HG03442 (cell line): ENCODE data around the gene TMEM215.
"Not testable (repeated sequence)": the region's sequence is repeated elsewhere in the genome, so short reads cannot be mapped to it uniquely, and the experiment has no call there.

Experiments
- ATAC-seq: cut with Tn5 transposase; IDR thresholded peaks from one replicate; pipeline ENCODE4 v1.9.1; 2021; ENCODE audit warnings: mild to moderate bottlenecking, moderate library complexity; ENCODE audit not compliant: unreplicated experiment

The TMEM215 gene, protein sequence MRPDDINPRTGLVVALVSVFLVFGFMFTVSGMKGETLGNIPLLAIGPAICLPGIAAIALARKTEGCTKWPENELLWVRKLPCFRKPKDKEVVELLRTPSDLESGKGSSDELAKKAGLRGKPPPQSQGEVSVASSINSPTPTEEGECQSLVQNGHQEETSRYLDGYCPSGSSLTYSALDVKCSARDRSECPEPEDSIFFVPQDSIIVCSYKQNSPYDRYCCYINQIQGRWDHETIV

DNA sequence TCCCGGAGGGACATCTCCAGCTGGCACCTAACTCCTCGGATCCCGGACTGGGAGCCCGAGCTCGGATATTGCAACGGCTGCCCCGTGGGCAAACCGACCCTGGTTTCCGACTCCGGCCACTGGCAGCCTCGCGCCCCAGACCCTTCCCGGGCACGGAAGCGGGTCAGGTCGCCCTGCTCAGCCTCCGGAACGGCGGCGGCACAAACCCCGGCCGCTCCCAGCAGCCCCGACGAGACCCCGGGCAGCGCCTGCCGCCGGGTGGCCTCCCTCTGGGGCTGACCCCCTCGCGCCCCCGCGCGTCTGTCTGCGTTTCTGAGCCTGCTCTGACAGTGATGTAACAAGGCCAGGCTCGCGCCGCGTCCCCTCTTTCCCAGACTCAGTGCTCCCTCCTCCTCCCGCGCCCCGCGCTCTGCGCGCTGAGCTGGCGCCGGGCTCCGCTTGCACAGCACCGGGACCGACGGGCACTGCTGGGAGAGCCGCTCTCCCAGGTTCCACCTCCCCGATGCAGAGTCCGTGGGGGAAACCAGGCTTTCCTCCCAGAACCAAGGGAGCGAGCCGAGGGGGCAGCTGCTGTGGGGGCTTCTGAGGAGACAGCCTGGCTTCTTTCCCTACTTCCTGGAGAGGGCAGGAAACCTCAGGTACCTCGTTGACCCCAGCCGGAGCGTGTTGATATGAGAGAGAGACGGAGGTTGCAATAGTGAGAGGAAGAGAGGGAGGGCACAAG is at the start of gene TMEM215:
Gene TMEM215, plus strand, starts transcription at position 373 of the 724 bp plus-strand sequence. CDS start 644 bp downstream, outside the sequence.
- no peak for ATAC-seq

DNA sequence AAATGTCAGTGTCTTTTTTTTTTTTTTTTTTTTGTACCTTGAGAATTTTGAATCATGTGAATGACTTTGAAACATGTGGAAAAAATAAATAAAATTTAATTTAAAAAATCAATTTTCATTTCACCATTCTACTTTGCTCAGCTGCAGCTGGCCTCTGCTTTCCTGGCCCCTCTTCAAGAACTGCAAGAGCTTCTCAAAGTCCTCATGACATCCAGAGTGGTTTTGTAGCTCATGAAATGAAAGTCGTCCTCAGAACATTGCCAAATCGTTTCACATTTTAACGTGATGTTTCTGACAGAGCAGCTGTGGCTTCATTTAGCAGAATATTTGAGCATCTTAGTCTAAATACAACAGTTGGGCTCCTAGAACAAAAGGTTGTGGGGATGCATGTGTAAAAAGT is 47.9 kb upstream of the TMEM215 start:
- ATAC-seq = no peak

DNA sequence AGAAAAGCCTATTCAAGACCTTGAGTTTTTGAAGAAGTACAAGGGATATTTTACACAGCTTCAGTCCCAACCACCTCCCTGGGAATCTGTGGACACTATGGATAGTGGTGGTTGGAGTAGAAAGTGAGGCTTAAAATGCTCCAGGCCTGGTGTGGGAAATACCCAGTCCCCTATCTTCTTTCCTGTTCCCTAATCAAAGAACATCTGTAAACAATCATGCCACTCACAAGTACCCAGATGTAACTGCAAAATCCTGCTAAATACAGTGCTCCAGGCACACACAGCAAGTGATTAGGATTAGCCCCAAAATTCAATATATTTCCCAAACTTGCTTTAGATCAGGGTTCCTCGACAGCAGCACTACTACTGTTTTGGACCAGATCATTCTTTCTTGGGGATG is 46.0 kb upstream of the TMEM215 start:
- ATAC-seq = no peak

GRCh38 chr9:32738501-32739172 is 44.7 kb upstream of the TMEM215 start:
- no peak for ATAC-seq

DNA sequence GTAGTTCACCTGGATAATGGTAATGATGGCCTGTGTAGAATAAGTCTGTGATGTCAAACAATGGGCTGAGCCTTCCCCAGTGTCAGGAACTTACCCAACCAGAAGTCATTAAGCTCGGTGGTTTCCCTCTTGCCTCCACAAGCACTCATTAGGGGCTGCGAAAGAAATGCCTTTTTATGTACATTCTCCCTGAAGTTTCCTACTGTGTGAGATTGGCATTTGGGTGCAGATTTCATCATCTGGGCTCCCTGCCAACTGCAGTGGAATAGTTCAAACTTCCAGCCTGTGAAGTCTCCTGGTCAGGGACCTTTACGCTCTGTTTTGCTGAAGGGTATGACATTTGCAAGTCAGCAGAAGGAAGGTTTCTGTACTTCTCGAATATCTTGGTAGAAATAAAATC is 41.6 kb upstream of the TMEM215 start:
- ATAC-seq = no peak

DNA sequence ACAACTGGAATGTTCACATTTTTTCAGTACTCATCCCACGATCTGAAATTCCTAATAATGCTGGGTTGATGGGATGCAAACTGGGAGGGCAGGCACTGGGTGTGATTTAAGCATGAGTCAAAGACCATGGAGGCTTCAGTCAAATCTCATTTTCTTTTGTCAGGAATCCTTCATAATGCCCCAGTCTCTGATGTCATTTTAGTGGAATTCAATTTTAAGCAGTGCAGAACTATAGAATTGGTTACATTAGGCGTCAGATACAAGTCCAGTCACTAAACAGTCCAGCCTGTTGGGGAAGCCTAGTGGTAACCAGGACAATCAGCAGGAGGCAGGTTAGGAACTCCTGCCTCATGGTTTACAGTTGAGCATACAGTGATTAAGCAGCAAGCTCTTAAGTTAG is 41.0 kb upstream of the TMEM215 start:
- ATAC-seq = no peak

DNA sequence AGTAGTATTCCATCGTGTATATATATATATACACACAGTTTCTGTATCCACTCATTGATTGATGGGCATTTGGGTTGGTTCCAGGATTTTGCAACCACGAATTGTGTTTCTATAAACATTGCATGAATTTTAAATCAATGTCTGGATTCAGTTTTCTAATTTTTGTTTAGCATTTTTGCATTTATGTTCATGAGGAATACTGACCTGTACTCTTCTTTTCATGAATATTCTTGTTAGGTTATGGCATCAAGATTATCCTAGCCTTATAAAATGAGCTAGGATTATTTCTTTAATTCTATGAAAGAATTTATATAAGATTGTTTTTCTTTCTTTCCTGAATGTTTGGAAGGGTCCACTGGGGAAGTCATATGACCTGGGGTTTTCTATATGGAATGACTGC is 35.3 kb upstream of the TMEM215 start:
- no peak for ATAC-seq

DNA sequence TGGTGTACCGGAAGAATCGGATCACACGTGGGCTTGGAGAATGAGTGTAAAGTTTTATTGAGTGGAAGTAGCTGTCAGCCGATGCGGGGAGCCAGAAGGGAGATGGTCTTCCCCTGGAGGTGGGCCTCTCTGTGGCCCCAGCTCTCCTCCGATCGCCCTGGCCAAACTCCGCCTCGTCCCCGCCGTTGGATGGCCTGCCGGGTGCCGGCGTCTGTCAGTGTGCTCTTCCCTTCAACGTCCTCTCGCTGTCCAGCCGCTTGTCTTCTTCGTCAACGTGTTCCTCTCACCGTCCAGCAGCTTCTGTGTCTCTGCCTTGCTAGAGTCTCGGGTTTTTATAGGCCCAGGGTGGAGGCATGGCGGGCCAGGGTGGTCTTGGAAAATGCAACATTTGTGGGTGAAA is 27.6 kb upstream of the TMEM215 start:
- no peak for ATAC-seq

DNA sequence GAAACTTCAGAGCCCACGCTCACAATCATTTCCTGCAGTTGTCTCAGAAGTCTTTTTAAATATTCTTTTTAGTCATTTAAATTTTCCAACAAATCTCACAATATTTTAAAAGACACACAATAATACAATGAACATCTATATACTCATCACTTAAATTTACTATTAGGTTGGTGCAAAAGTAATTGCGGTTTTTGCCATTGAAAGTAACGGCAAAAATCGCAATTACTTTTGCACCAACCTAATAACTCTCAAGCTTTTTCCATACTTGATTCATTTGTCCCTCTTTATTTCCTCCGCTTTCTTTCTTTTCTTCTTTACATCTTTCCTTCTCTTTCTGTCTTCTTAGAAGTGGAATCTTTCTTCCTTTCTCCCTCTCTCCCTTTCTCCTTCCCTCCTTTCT is 19.2 kb upstream of the TMEM215 start:
- ATAC-seq = no peak

GRCh38 chr9:32775283-32775682 is 8.1 kb upstream of the TMEM215 start:
- no peak for ATAC-seq

DNA sequence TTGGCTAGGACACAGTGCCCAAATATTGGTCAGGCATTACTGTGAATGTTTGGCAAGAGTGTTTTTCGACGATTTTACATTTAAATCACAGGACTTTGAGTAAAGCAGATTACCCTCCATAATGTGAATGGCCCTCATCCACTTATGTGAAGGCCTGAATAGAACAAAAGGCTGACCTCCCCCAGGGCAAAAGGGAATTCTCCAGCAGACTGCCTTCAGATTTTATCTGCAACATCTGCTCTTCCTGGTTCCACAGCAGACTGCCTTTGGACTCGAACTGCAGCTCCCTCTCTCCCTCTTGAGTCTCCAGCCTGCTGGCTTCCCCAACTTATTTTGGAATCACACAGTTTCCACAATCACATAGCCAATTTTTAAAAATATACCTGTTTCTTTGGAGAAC is 7.1 kb upstream of the TMEM215 start:
- ATAC-seq = no peak

DNA sequence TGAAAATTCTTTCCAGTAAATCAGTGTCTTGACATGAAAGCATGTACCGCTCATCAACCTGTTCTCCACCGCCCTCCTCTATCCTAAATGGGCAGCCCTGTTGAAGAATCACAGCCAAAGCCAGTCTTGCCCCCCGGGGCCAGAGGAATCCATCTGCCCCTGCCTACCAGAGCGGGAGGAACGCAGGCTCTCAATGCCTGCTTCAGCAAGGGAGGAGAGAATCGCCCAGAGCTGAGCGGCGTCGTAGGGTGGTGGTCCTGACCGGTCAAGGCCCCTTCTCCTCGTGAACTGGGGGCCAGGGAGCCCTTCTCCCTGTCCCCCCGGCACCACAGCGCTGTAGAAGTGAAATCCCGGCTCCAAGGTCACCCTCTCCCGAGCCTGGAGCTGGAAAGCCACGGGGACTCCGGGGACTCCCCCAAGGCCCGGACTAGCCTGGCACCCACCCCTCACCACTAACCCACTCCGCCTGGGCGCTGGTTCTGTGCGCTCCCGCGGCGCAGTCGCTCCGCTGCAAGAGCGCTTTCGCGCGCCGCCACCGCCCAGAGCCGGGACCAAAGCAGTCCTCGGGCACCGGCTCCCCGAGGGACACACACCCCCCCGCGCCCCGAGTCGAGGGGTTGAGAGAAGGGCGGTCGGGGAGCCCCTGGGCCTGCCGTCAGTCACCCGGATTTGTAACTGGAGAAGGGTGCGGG is 718 bp upstream of the TMEM215 start:
- no peak for ATAC-seq

DNA sequence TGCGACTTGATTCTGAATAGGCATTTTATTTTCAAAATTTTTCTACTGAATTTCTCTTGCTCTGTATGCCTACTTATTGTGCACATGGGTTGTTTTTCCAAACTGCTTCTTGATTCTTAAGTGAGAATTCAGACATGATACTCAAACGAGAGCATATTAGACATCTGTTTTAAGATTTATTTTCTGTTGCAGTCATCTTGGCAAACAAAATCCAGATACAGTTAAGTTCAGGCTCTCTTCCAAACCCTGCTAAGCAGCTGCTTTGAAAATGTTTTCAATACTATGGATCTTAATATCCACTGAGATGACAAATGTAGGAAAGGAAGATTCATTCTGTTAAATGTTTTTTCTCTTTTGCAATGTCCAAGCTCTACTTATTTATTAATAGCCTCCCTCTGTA is 4.5 kb downstream of the TMEM215 start:
- no peak for ATAC-seq

DNA sequence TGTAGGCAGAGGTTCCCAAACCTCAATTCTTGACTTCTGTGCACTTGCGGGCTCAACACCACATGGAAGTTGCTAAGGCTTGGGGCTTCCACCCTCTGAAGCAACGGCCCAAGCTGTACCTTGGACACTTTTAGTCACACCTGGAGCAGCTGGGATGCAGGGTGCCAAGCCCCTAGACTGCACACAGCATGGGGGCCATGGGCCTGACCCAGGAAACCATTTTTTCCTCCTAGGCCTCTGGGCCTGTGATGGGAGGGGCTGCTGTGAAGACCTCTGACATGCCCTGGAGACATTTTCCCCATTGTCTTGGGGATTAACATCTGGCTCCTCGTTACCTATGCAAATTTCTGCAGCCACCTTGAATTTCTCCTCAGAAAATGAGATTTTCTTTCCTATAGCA is 12.7 kb downstream of the TMEM215 start:
- ATAC-seq = not testable (repeated sequence)

DNA sequence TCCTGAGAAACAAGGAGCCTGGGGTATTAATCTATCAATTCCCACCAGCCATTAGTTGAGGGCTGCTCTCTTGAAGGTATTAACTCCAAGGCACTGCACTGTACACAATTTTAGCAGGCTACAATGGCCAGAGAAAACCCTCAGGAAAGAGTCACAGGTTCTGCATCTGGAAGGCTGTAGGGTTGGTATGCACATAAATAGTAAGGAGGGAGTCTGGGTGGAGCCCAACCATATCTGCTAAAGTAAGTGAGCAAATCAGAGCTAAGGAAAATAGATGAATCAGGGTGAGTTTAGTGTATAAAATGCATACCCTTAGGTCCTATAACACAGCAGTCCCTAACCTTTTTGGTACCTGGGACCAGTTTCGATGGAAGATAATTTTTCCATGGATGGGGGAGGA is 18.2 kb downstream of the TMEM215 start:
- ATAC-seq = no peak

GRCh38 chr9:32807217-32807616 is 23.9 kb downstream of the TMEM215 start:
- ATAC-seq = no peak

DNA sequence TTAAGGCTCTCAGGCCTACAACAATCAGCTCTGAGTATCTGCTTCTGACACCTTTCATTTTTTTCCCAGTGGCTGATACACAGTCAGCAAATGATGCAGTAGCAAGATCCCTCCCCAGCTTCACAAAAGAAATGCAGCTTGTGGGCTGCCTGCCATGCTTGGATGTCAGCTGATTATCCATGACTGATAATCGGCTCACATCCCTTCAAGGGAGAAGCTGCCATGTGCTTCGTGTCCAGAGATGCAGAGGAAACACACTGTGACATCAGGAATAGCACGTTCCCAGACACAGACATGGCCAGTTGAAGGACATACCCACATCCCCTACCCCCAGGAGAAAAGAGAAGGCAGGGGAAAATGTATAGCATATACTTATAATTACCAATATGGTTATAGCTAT is 27.9 kb downstream of the TMEM215 start:
- no peak for ATAC-seq

- ATAC-seq = no peak
Observed at GRCh38 chr9:32820322-32820721, 37.0 kb downstream of the TMEM215 start.

DNA sequence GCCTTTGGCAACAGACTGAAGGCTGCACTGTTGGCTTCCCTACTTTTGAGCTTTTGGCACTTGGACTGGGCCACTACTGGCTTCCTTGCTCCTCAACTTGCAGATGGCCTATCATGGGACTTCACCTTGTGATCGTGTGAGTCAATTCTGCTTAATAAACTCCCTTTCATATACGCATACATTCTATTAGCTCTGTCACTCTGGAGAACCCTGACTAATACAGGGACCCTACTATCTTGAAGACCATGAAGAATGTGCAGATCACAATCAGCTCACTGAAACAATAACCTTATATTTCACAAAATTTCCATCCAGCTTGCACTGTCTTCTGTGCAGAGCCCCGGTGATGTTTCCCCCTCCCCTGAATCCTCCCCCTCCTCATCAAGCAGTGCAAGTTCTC is 39.8 kb downstream of the TMEM215 start:
- no peak for ATAC-seq

- ATAC-seq = no peak
Observed at GRCh38 chr9:32823551-32823950, 40.2 kb downstream of the TMEM215 start.

DNA sequence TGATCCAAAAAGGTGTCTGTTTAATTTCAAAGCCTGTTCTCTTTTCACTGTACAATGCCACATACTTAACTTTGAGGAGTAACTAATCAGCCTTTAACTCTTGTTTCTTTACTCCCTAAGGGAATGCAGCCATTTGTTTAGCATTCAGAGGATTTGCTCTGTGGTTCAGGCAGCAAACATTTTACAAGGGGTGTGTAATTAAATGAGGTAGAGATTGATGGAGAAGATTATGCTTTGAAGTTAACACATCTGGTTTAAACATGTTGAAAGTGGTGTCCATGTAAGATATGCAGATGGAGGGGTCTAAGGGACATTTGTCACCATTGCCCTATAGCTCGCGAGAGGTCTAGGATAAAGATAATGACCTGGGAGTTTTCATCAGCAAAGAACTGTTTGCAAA is 41.9 kb downstream of the TMEM215 start:
- ATAC-seq = no peak

- ATAC-seq = no peak
Observed at GRCh38 chr9:32828861-32829260, 45.5 kb downstream of the TMEM215 start.
